Urinary bladder (tissue), 4 donors: ENCODE results near the gene U2AF2. TPM values are rescaled to one million over a fixed set of nuclear protein-coding genes. Genes with fewer than 3 reads are reported as not detected.

Experiments
- DNase-seq: peaks from one replicate; pipeline ENCODE4 v3.0.0-alpha.2; 2015; ENCODE audit errors: extremely low spot score
- H3K27ac ChIP-seq: one replicate; pipeline ENCODE4 v1.5.1; 2013; ENCODE audit warnings: low read depth, mild to moderate bottlenecking, moderate library complexity
- H3K36me3 ChIP-seq: one replicate; pipeline ENCODE4 v1.6.1; 2013; ENCODE audit warnings: mild to moderate bottlenecking, moderate library complexity; ENCODE audit not compliant: insufficient read depth
- H3K4me1 ChIP-seq: one replicate; pipeline ENCODE4 v1.6.1; 2013; ENCODE audit warnings: mild to moderate bottlenecking, moderate library complexity; ENCODE audit not compliant: insufficient read depth
- H3K4me3 ChIP-seq: one replicate; pipeline ENCODE4 v1.5.1; 2013; ENCODE audit warnings: low read depth, low read length
- WGBS: extraction: QIAGEN DNeasy Blood & Tissue Kit; methylation state at CpG from one replicate; pipeline ENCODE4 v1.1.7; 2013; 5-methylcytosine and 5-hydroxymethylcytosine counted together
- polyA plus RNA-seq: library from polyadenylated mRNA; stranded (reverse); fragments of 200-250 nt; gene quantifications from one replicate; pipeline ENCODE4 v1.2.3, GENCODE V29; 2013
- total RNA-seq: library from RNA; depleted of rRNA; stranded (reverse); fragments of >200 nt; gene quantifications from one replicate; pipeline ENCODE4 v1.2.3, GENCODE V29; 2014
- donor health status: healthy with polysubstance abuse.
- donor health status: healthy.

Gene U2AF2
- total and polyA plus RNA-seq, 2 donors: 44.6 to 129 TPM

DNA sequence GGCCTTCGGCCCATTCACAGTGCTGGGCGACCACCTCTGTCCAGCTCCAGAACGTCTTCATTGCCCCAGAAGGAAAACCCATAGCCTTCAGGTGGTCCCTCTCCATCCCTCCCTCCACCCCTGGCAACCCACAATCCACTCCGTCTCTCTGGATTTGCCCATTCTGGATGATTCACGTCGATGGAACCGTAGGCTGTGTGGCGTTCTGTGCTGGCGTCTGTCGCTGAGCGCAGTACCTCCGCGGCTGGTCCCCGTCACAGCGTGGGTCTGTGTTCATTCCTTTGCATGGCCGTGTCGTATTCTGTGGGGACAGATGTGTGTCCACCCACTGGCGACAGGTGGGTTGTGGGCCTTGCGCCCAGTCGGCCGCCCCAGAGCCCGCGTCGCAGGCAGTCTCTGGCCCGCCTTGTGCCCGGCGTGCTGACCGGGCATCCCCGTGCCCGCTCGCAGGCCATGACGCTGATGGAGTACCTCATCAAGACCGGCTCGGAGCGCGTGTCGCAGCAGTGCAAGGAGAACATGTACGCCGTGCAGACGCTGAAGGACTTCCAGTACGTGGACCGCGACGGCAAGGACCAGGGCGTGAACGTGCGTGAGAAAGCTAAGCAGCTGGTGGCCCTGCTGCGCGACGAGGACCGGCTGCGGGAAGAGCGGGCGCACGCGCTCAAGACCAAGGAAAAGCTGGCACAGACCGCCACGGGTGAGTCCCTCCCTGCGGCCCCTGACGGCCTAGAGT is 30.3 kb downstream of the U2AF2 start:
- Histone ChIP-seq H3K4me1 (no peaks in the 10 kb centered on the region), H3K27ac (no peak overlapping the region), H3K36me3 (peaks cover 3% of the 10 kb centered on the region), H3K4me3 (no peak overlapping the region)
- no peak for DNase-seq
- WGBS: 96% methylated on average over 60 of the region's 60 CpGs

GRCh38 chr19:55685776-55686175 is 30.9 kb downstream of the U2AF2 start:
- 96% methylated on average over 6 of the region's 6 CpGs for WGBS
- Histone ChIP-seq H3K36me3 (peaks cover 6% of the 10 kb centered on the region), H3K4me3 (no peak overlapping the region), H3K27ac (no peak overlapping the region), H3K4me1 (no peaks in the 10 kb centered on the region)
- no peak for DNase-seq

DNA sequence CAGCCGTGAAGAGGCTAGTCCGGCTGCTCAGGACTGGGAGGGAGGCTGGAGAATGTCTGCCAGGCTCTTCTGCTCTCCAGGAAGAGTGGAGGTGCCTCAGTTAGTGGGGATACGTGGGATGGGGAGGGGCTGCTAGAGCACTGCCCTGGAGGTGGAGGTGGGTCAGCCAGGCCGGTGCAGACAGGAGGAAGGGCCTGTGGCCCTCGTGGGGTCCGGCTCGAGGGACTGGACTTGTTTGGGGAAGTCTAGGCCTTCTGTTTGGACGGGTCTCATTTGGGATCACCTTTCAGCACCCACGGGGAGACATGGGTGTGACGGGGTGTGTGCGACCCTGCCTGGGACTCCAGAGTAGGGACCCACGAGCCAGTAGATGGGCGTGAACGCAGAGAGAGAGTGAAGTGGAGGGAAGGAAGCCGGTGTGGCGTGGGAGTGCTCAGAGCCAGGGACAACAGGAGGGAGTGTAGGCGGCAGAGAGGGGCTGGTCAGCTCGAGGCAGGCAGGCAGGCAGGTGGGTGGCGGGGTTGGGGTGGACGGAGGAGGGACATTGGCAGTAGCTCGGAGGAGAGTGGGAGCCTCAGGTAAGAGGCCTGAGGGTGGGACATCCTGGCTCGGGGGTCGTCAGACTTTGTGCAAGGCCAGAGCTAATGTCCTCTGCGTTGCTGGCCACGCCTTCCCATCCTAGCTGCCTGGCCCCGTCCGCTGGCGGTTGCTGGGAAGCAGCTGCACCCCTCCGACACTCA is 31.6 kb downstream of the U2AF2 start:
- no peak overlapping the region for H3K4me3 ChIP-seq
- no peak overlapping the region for H3K27ac ChIP-seq
- H3K36me3 ChIP-seq: peaks cover 6% of the 10 kb centered on the region
- 90% methylated on average over 29 of the region's 29 CpGs for WGBS
- no peak for DNase-seq
- no peaks in the 10 kb centered on the region for H3K4me1 ChIP-seq

DNA sequence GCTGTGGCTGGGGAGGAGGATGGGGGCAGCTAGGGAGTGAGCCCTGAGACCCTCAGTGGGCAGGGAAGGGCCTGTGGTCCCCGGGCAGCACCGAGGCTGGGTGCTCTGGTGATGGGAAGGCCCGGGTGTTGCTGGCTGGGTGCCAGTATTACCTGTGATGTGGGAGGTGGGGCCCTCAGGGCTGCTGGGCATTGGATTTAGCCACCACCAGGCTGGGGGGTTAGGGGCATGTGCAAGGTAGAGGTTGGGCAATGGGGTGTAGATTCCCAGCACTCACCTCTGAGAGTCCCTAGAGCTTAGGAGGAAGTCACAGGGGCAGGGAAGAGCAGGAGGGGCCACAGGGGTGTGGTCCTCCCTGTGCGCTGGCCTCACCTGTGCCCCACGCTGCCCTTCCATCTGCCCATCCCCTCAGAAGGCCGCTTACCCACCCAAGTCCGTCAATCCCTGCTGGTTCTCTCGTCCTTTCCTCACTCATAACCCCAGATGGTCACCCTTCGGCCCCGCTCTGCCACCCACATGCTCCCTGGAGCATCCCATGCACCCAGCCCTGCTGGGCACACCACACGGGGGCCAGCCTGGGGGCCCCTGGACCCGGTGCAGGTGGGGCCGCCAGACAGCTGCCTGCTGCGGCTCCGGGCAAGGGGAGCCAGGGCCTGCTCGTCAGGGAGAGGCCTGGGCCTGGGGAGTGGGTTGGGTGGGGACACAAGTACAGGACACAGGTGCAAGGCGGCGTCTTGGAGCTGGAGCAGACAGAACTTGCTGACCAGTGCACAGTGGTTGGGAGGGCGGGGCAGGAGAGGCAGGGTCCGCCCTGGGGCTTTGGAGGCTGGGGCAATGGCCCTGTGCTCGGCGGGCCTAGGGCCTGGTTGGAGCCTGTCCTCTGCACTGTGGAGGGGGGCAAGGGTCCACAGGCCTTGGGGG is 32.7 kb downstream of the U2AF2 start:
- H3K4me1 ChIP-seq: no peaks in the 10 kb centered on the region
- DNase-seq: no peak
- H3K36me3 ChIP-seq: peaks cover 6% of the 10 kb centered on the region
- no peak overlapping the region for H3K27ac ChIP-seq
- WGBS: 92% methylated on average over 22 of the region's 22 CpGs
- H3K4me3 ChIP-seq: no peak overlapping the region

GRCh38 chr19:55688422-55689218 is 33.8 kb downstream of the U2AF2 start:
- Histone ChIP-seq H3K4me1 (no peaks in the 10 kb centered on the region), H3K36me3 (peaks cover 6% of the 10 kb centered on the region), H3K4me3 (no peak overlapping the region), H3K27ac (no peak overlapping the region)
- DNase-seq: no peak
- 60% methylated on average over 27 of the region's 27 CpGs for WGBS

GRCh38 chr19:55689411-55690108 is 34.7 kb downstream of the U2AF2 start:
- H3K4me1 ChIP-seq: no peaks in the 10 kb centered on the region
- H3K36me3 ChIP-seq: peaks cover 7% of the 10 kb centered on the region
- no peak overlapping the region for H3K4me3 ChIP-seq
- DNase-seq: no peak
- H3K27ac ChIP-seq: no peak overlapping the region
- WGBS: 92% methylated on average over 35 of the region's 35 CpGs

GRCh38 chr19:55690109-55690768 is 35.4 kb downstream of the U2AF2 start:
- Histone ChIP-seq H3K27ac (no peak overlapping the region), H3K36me3 (peaks cover 9% of the 10 kb centered on the region), H3K4me1 (no peaks in the 10 kb centered on the region), H3K4me3 (no peak overlapping the region)
- 94% methylated on average over 25 of the region's 25 CpGs for WGBS
- no peak for DNase-seq

GRCh38 chr19:55690769-55691545 is 36.1 kb downstream of the U2AF2 start:
- no peak overlapping the region for H3K27ac ChIP-seq
- no peaks in the 10 kb centered on the region for H3K4me1 ChIP-seq
- DNase-seq: no peak
- 91% methylated on average over 31 of the region's 31 CpGs for WGBS
- H3K36me3 ChIP-seq: peaks cover 9% of the 10 kb centered on the region
- H3K4me3 ChIP-seq: no peak overlapping the region

GRCh38 chr19:55691561-55692481 is 37.0 kb downstream of the U2AF2 start:
- WGBS: 93% methylated on average over 31 of the region's 31 CpGs
- Histone ChIP-seq H3K4me1 (no peaks in the 10 kb centered on the region), H3K4me3 (no peak overlapping the region), H3K27ac (no peak overlapping the region), H3K36me3 (peaks cover 9% of the 10 kb centered on the region)
- DNase-seq: no peak

DNA sequence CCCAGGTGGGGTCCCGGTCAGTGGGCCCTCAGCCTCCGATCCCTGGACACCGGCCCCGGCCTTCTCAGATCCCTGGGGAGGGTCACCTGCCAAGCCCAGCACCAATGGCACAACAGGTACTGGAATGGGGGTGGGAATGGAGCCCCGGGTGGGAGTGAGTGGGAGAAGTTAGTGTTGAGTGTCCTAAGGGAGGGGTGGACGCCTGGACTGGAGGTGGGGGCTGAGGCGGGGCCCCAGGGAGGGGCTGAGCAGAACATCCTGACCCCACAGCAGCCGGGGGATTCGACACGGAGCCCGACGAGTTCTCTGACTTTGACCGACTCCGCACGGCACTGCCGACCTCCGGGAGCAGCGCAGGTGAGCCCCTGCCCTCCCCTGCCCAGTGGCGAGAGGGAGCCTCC is 37.8 kb downstream of the U2AF2 start:
- Histone ChIP-seq H3K36me3 (peaks cover 9% of the 10 kb centered on the region), H3K4me1 (no peaks in the 10 kb centered on the region), H3K4me3 (no peak overlapping the region), H3K27ac (no peak overlapping the region)
- WGBS: 89% methylated on average over 19 of the region's 19 CpGs
- no peak for DNase-seq
